AG10803 (cell line): ENCODE measurements around the gene CHMP3.

ENCODE experiments used
- DNase-seq: peaks from one replicate; pipeline ENCODE4 v3.0.0; 2010; ENCODE audit warnings: low read depth
- H3K4me3 ChIP-seq: 2 replicates; pipeline ENCODE4 v1.5.1; 2011; ENCODE audit warnings: mild to moderate bottlenecking, low read length, control low read depth
- CTCF ChIP-seq: conservative IDR thresholded peaks from 2 replicates; pipeline ENCODE4 v1.5.1; 2011; ENCODE audit warnings: mild to moderate bottlenecking, low read length, control low read depth, inconsistent platforms

CHMP3 gene

GRCh38 chr2:86525421-86526340 lies 37.6 kb downstream of the CHMP3 start:
- no peak for TF ChIP-seq CTCF
- H3K4me3 ChIP-seq: no peak overlapping the region
- DNase-seq: no peak

GRCh38 chr2:86523491-86523890 lies 39.8 kb downstream of the CHMP3 start:
- TF ChIP-seq CTCF: no peak
- no peak for DNase-seq
- no peak overlapping the region for H3K4me3 ChIP-seq

GRCh38 chr2:86522711-86523110 lies 40.5 kb downstream of the CHMP3 start:
- no peak overlapping the region for H3K4me3 ChIP-seq
- DNase-seq: no peak
- no peak for TF ChIP-seq CTCF

- no peak for DNase-seq
- no peak overlapping the region for H3K4me3 ChIP-seq
- no peak for TF ChIP-seq CTCF
Observed at GRCh38 chr2:86521922-86522321, 41.3 kb downstream of the CHMP3 start.

GRCh38 chr2:86520153-86520552 lies 43.1 kb downstream of the CHMP3 start:
- TF ChIP-seq CTCF: no peak
- no peak for DNase-seq
- no peak overlapping the region for H3K4me3 ChIP-seq

- DNase-seq: no peak
- TF ChIP-seq CTCF: no peak
- no peak overlapping the region for H3K4me3 ChIP-seq
Observed at GRCh38 chr2:86519349-86519748, 43.9 kb downstream of the CHMP3 start.

GRCh38 chr2:86518481-86518880 lies 44.8 kb downstream of the CHMP3 start:
- peak; percentile 25; the same call in 1 of the 2 replicates for TF ChIP-seq CTCF
- no peak overlapping the region for H3K4me3 ChIP-seq
- peak; percentile 14 for DNase-seq
